ENCODE measurements around the gene PLCB4.

GRCh38 chr20:9072861-9073500, 4.1 kb downstream of the PLCB4 start:
- TF ChIP-seq CTCF (IDR thresholded peaks at IDR 0.05) (no peak), POLR2A (IDR thresholded peaks at IDR 0.05) (no peak)

Data from testis (tissue), 2 donors.